Transverse colon (tissue), 4 donors: Measurements from ENCODE around the gene BCAS1.

Experiments used
- CTCF ChIP-seq, 5 experiments: fragments of 200-600 bp in 3 of 5; fragments of 450-650 bp in 2 of 5; sonication (generic) in 3 of 5; IDR thresholded peaks; 1 replicate in 2 of 5; 2 replicates in 3 of 5; pipeline ENCODE4 v1.5.1; 2016 to 2017; ENCODE audit warnings: antibody characterized with exemption in 5 of 5, inconsistent platforms in 3 of 5, mild to moderate bottlenecking in 2 of 5, moderate library complexity in 1 of 5
- EP300 ChIP-seq: sonication (generic); formaldehyde crosslinking; IDR thresholded peaks from one replicate; pipeline ENCODE4 v1.6.1; 2017; ENCODE audit warnings: antibody characterized with exemption, low read depth
- POLR2A ChIP-seq: fragments of 450-650 bp; IDR thresholded peaks from one replicate; pipeline ENCODE4 v1.6.1; 2016; ENCODE audit warnings: antibody characterized with exemption, mild to moderate bottlenecking, moderate library complexity
- POLR2AphosphoS5 ChIP-seq, 3 donors: sonication (generic); formaldehyde crosslinking; IDR thresholded peaks; one replicate each; pipeline ENCODE4 v1.6.1; 2016; ENCODE audit warnings: antibody characterized with exemption in 3 of 3

GRCh38 chr20:53926428-53927028 is 143.9 kb downstream of the BCAS1 start:
- TF ChIP-seq POLR2A, result peak; percentile 21
- no peak for TF ChIP-seq CTCF (IDR thresholded peaks at IDR 0.05)
- TF ChIP-seq EP300, result no peak
- TF ChIP-seq POLR2AphosphoS5 (IDR thresholded peaks at IDR 0.05), result peak in 2 of 3 donors; percentile 12 to 70
